ENCODE data around the gene OR14K1.
"Not testable (repeated sequence)": the region's sequence is repeated elsewhere in the genome, so short reads cannot be mapped to it uniquely, and the experiment has no call there.

The OR14K1 gene

GRCh38 chr1:247741756-247742155, 3.3 kb downstream of the OR14K1 start:
- H2AFZ ChIP-seq (ENCODE audit: low read length): no peak overlapping the region
- H3F3A ChIP-seq (ENCODE audit: low read depth): no peaks in the 10 kb centered on the region
- no peak overlapping the region for H3K9ac ChIP-seq (ENCODE audit: low read depth, low read length, poor library complexity, severe bottlenecking)
- no peaks in the 10 kb centered on the region for H3K9me3 ChIP-seq (ENCODE audit: insufficient read depth, low read depth, low read length)
- no peaks in the 10 kb centered on the region for H3K4me1 ChIP-seq (ENCODE audit: insufficient read depth, low read length, poor library complexity, severe bottlenecking)
- H4K20me1 ChIP-seq (ENCODE audit: insufficient read depth, low read length, poor library complexity, severe bottlenecking): no peaks in the 10 kb centered on the region
- H3K36me3 ChIP-seq (ENCODE audit: insufficient read depth, low read length): no peaks in the 10 kb centered on the region
- no peak overlapping the region for H3K4me3 ChIP-seq (ENCODE audit: low read length, poor library complexity, severe bottlenecking)
- no peaks in the 10 kb centered on the region for H3K9me2 ChIP-seq (replicated peaks; ENCODE audit: low read depth, low read length)
- TF ChIP-seq CTCF (conservative IDR thresholded peaks at IDR 0.05; ENCODE audit: low read length): no peak
- no peak for TF ChIP-seq EZH2phosphoT487 (IDR thresholded peaks at IDR 0.05; ENCODE audit: borderline replicate concordance)
- no peaks in the 10 kb centered on the region for H3K79me2 ChIP-seq (ENCODE audit: insufficient read depth, low read length)
- H3K4me2 ChIP-seq (ENCODE audit: low read depth, low read length, poor library complexity, severe bottlenecking): no peak overlapping the region
- H3K27me3 ChIP-seq (ENCODE audit: insufficient read depth, low read length, poor library complexity, severe bottlenecking): no peaks in the 10 kb centered on the region

GRCh38 chr1:247742215-247742760, 3.9 kb downstream of the OR14K1 start:
- not testable (repeated sequence) for H3K36me3 ChIP-seq (ENCODE audit: insufficient read depth, low read length); H4K20me1 ChIP-seq (ENCODE audit: insufficient read depth, low read length, poor library complexity, severe bottlenecking); H3K9me3 ChIP-seq (ENCODE audit: insufficient read depth, low read depth, low read length); H3K27me3 ChIP-seq (ENCODE audit: insufficient read depth, low read length, poor library complexity, severe bottlenecking); H2AFZ ChIP-seq (ENCODE audit: low read length); H3K4me1 ChIP-seq (ENCODE audit: insufficient read depth, low read length, poor library complexity, severe bottlenecking); H3F3A ChIP-seq (ENCODE audit: low read depth); H3K4me3 ChIP-seq (ENCODE audit: low read length, poor library complexity, severe bottlenecking); H3K4me2 ChIP-seq (ENCODE audit: low read depth, low read length, poor library complexity, severe bottlenecking); H3K9me2 ChIP-seq (replicated peaks; ENCODE audit: low read depth, low read length); H3K79me2 ChIP-seq (ENCODE audit: insufficient read depth, low read length); H3K9ac ChIP-seq (ENCODE audit: low read depth, low read length, poor library complexity, severe bottlenecking)

- H3K4me1 ChIP-seq (ENCODE audit: insufficient read depth, low read length, poor library complexity, severe bottlenecking): no peaks in the 10 kb centered on the region
- H2AFZ ChIP-seq (ENCODE audit: low read length): no peak overlapping the region
- TF ChIP-seq CTCF (conservative IDR thresholded peaks at IDR 0.05; ENCODE audit: low read length) (no peak), EZH2phosphoT487 (IDR thresholded peaks at IDR 0.05; ENCODE audit: borderline replicate concordance) (no peak)
- H3K27me3 ChIP-seq (ENCODE audit: insufficient read depth, low read length, poor library complexity, severe bottlenecking): no peaks in the 10 kb centered on the region
- H3K4me2 ChIP-seq (ENCODE audit: low read depth, low read length, poor library complexity, severe bottlenecking): no peak overlapping the region
- H3K36me3 ChIP-seq (ENCODE audit: insufficient read depth, low read length): no peaks in the 10 kb centered on the region
- H3K79me2 ChIP-seq (ENCODE audit: insufficient read depth, low read length): no peaks in the 10 kb centered on the region
- no peaks in the 10 kb centered on the region for H3K9me2 ChIP-seq (replicated peaks; ENCODE audit: low read depth, low read length)
- H3F3A ChIP-seq (ENCODE audit: low read depth): no peaks in the 10 kb centered on the region
- H3K4me3 ChIP-seq (ENCODE audit: low read length, poor library complexity, severe bottlenecking): no peak overlapping the region
- no peaks in the 10 kb centered on the region for H4K20me1 ChIP-seq (ENCODE audit: insufficient read depth, low read length, poor library complexity, severe bottlenecking)
- H3K9me3 ChIP-seq (ENCODE audit: insufficient read depth, low read depth, low read length): peaks cover 7% of the 10 kb centered on the region; the same call in 1 of the 2 replicates
- no peak overlapping the region for H3K9ac ChIP-seq (ENCODE audit: low read depth, low read length, poor library complexity, severe bottlenecking)
Measured at GRCh38 chr1:247746391-247746935, 8.0 kb downstream of the OR14K1 start.

GRCh38 chr1:247747616-247748015, 9.2 kb downstream of the OR14K1 start:
- Histone ChIP-seq H3K4me1 (ENCODE audit: insufficient read depth, low read length, poor library complexity, severe bottlenecking) (no peaks in the 10 kb centered on the region), H3K4me3 (ENCODE audit: low read length, poor library complexity, severe bottlenecking) (no peak overlapping the region), H3K9ac (ENCODE audit: low read depth, low read length, poor library complexity, severe bottlenecking) (no peak overlapping the region), H3K27me3 (ENCODE audit: insufficient read depth, low read length, poor library complexity, severe bottlenecking) (no peaks in the 10 kb centered on the region), H3K9me3 (ENCODE audit: insufficient read depth, low read depth, low read length) (peaks cover 7% of the 10 kb centered on the region; the same call in 1 of the 2 replicates), H3K4me2 (ENCODE audit: low read depth, low read length, poor library complexity, severe bottlenecking) (no peak overlapping the region), H3F3A (ENCODE audit: low read depth) (no peaks in the 10 kb centered on the region), H2AFZ (ENCODE audit: low read length) (no peak overlapping the region), H3K9me2 (replicated peaks; ENCODE audit: low read depth, low read length) (no peaks in the 10 kb centered on the region), H3K36me3 (ENCODE audit: insufficient read depth, low read length) (no peaks in the 10 kb centered on the region), H4K20me1 (ENCODE audit: insufficient read depth, low read length, poor library complexity, severe bottlenecking) (no peaks in the 10 kb centered on the region), H3K79me2 (ENCODE audit: insufficient read depth, low read length) (no peaks in the 10 kb centered on the region)
- TF ChIP-seq EZH2phosphoT487 (IDR thresholded peaks at IDR 0.05; ENCODE audit: borderline replicate concordance) (no peak), CTCF (conservative IDR thresholded peaks at IDR 0.05; ENCODE audit: low read length) (no peak)
